ENCODE data around the gene SIRT7. TPM values are rescaled to one million over a fixed set of nuclear protein-coding genes. Genes with fewer than 3 reads are reported as not detected.

Gene SIRT7
- total and polyA plus RNA-seq, 4 experiments from 2014 or later: 31.5 to 91.9 (median 66.4) TPM

- Mint-ChIP-seq H3K4me3 (no peak overlapping the region), H3K27me3 (peaks cover 3% of the 10 kb centered on the region in 2 donors), H3K9me3 (no peaks in the 10 kb centered on the region), H3K27ac (no peak overlapping the region), H3K4me1 (peaks cover 0 to 20% (median 3%) of the 10 kb centered on the region in 4 donors), H3K36me3 (peaks cover 4 to 7% of the 10 kb centered on the region in 2 donors)
- ChIA-PET POLR2A (ENCODE audit: partially characterized antibody) (no interaction called here), CTCF (ENCODE audit: partially characterized antibody) (no interaction called here)
- H3K4me3 ChIP-seq (ENCODE audit: low read length in 2 of 2): no peak overlapping the region
- H3K27ac ChIP-seq (ENCODE audit: low read depth, low read length): no peak overlapping the region
- intact Hi-C loops (cut with micrococcal nuclease): no loop called here
- peaks cover 15% of the 10 kb centered on the region for H3K4me1 ChIP-seq (ENCODE audit: insufficient read depth, low read length)
- no peaks in the 10 kb centered on the region for H3K9me3 ChIP-seq (ENCODE audit: control insufficient read depth in 1 of 2, low read length in 2 of 2)
- H3K27me3 ChIP-seq (ENCODE audit: insufficient read depth, low read length): peaks cover 3% of the 10 kb centered on the region
- H3K36me3 ChIP-seq (ENCODE audit: insufficient read depth, low read length): peaks cover 17% of the 10 kb centered on the region
- DNase-seq: no peak
Observed at GRCh38 chr17:81905993-81906392, 12.0 kb downstream of the SIRT7 start.

GRCh38 chr17:81905424-81905875 is 12.5 kb downstream of the SIRT7 start:
- H3K27me3 Mint-ChIP-seq: peaks cover 6% of the 10 kb centered on the region in 2 donors
- no peak for DNase-seq
- intact Hi-C loops (cut with micrococcal nuclease): no loop called here
- H3K9me3 Mint-ChIP-seq: no peaks in the 10 kb centered on the region
- H3K36me3 Mint-ChIP-seq: peaks cover 7% of the 10 kb centered on the region in 2 donors
- peaks cover 4% of the 10 kb centered on the region for H3K27me3 ChIP-seq (ENCODE audit: insufficient read depth, low read length)
- no peak overlapping the region for H3K27ac Mint-ChIP-seq
- peaks cover 17% of the 10 kb centered on the region for H3K36me3 ChIP-seq (ENCODE audit: insufficient read depth, low read length)
- ChIA-PET CTCF (ENCODE audit: partially characterized antibody) (no interaction called here), POLR2A (ENCODE audit: partially characterized antibody) (no interaction called here)
- no peak overlapping the region for H3K27ac ChIP-seq (ENCODE audit: low read depth, low read length)
- H3K9me3 ChIP-seq (ENCODE audit: control insufficient read depth in 1 of 2, low read length in 2 of 2): no peaks in the 10 kb centered on the region
- no peak overlapping the region for H3K4me3 Mint-ChIP-seq
- peaks cover 13% of the 10 kb centered on the region for H3K4me1 ChIP-seq (ENCODE audit: insufficient read depth, low read length)
- H3K4me3 ChIP-seq (ENCODE audit: low read length in 2 of 2): no peak overlapping the region
- H3K4me1 Mint-ChIP-seq: peaks cover 2 to 22% (median 7%) of the 10 kb centered on the region in 4 donors

GRCh38 chr17:81904600-81905423 is 13.2 kb downstream of the SIRT7 start:
- Histone ChIP-seq H3K27me3 (ENCODE audit: insufficient read depth, low read length) (peaks cover 4% of the 10 kb centered on the region), H3K4me1 (ENCODE audit: insufficient read depth, low read length) (peaks cover 7% of the 10 kb centered on the region), H3K9me3 (ENCODE audit: control insufficient read depth in 1 of 2, low read length in 2 of 2) (no peaks in the 10 kb centered on the region), H3K27ac (ENCODE audit: low read depth, low read length) (no peak overlapping the region), H3K36me3 (ENCODE audit: insufficient read depth, low read length) (peaks cover 22% of the 10 kb centered on the region), H3K4me3 (ENCODE audit: low read length in 2 of 2) (no peak overlapping the region)
- Mint-ChIP-seq H3K36me3 (peaks cover 12 to 14% of the 10 kb centered on the region in 2 donors), H3K27ac (no peak overlapping the region), H3K27me3 (peaks cover 6% of the 10 kb centered on the region in 2 donors), H3K9me3 (no peaks in the 10 kb centered on the region), H3K4me3 (no peak overlapping the region), H3K4me1 (peaks cover 2 to 16% (median 7%) of the 10 kb centered on the region in 4 donors)
- CTCF ChIA-PET (ENCODE audit: partially characterized antibody): no interaction called here
- intact Hi-C loops (cut with micrococcal nuclease): no loop called here
- POLR2A ChIA-PET (ENCODE audit: partially characterized antibody): no interaction called here
- DNase-seq: no peak

GRCh38 chr17:81903896-81904599 is 13.9 kb downstream of the SIRT7 start:
- Mint-ChIP-seq H3K9me3 (no peaks in the 10 kb centered on the region), H3K27ac (no peak overlapping the region), H3K27me3 (peaks cover 6% of the 10 kb centered on the region in 2 donors), H3K4me3 (no peak overlapping the region), H3K36me3 (peaks cover 14 to 15% of the 10 kb centered on the region in 2 donors), H3K4me1 (peaks cover 2 to 10% (median 7%) of the 10 kb centered on the region in 4 donors)
- ChIA-PET CTCF (ENCODE audit: partially characterized antibody) (interaction anchor here (0.8 kb wide), 1 partner anchor 11 kb away, joined by 4 read pairs; no protein-coding TSS in a partner anchor), POLR2A (ENCODE audit: partially characterized antibody) (no interaction called here)
- H3K36me3 ChIP-seq (ENCODE audit: insufficient read depth, low read length): peaks cover 16% of the 10 kb centered on the region
- DNase-seq: peak in 1 of 5 donors; percentile 5
- intact Hi-C loops (cut with micrococcal nuclease): no loop called here
- H3K4me1 ChIP-seq (ENCODE audit: insufficient read depth, low read length): peaks cover 7% of the 10 kb centered on the region
- peaks cover 4% of the 10 kb centered on the region for H3K27me3 ChIP-seq (ENCODE audit: insufficient read depth, low read length)
- H3K9me3 ChIP-seq (ENCODE audit: control insufficient read depth in 1 of 2, low read length in 2 of 2): no peaks in the 10 kb centered on the region
- no peak overlapping the region for H3K27ac ChIP-seq (ENCODE audit: low read depth, low read length)
- no peak overlapping the region for H3K4me3 ChIP-seq (ENCODE audit: low read length in 2 of 2)

GRCh38 chr17:81903415-81903831 is 14.6 kb downstream of the SIRT7 start:
- Histone ChIP-seq H3K27me3 (ENCODE audit: insufficient read depth, low read length) (peaks cover 4% of the 10 kb centered on the region), H3K4me1 (ENCODE audit: insufficient read depth, low read length) (peaks cover 7% of the 10 kb centered on the region), H3K4me3 (ENCODE audit: low read length in 2 of 2) (no peak overlapping the region), H3K27ac (ENCODE audit: low read depth, low read length) (no peak overlapping the region), H3K36me3 (ENCODE audit: insufficient read depth, low read length) (peaks cover 16% of the 10 kb centered on the region), H3K9me3 (ENCODE audit: control insufficient read depth in 1 of 2, low read length in 2 of 2) (no peaks in the 10 kb centered on the region)
- ChIA-PET CTCF (ENCODE audit: partially characterized antibody) (interaction anchor here (0.8 kb wide), 1 partner anchor 11 kb away, joined by 4 read pairs; no protein-coding TSS in a partner anchor), POLR2A (ENCODE audit: partially characterized antibody) (no interaction called here)
- Mint-ChIP-seq H3K4me1 (peaks cover 2 to 10% (median 7%) of the 10 kb centered on the region in 4 donors), H3K27ac (no peak overlapping the region), H3K36me3 (peaks cover 14 to 15% of the 10 kb centered on the region in 2 donors), H3K4me3 (peak overlapping the region in 1 of 8 donors; percentile 15), H3K27me3 (peaks cover 6% of the 10 kb centered on the region in 2 donors), H3K9me3 (no peaks in the 10 kb centered on the region)
- DNase-seq: peak in 1 of 5 donors; percentile 18
- intact Hi-C loops (cut with micrococcal nuclease): no loop called here

GRCh38 chr17:81902653-81903414 is 15.1 kb downstream of the SIRT7 start:
- Mint-ChIP-seq H3K27me3 (peaks cover 6% of the 10 kb centered on the region in 2 donors), H3K4me1 (peaks cover 2 to 10% (median 7%) of the 10 kb centered on the region in 4 donors), H3K4me3 (no peak overlapping the region), H3K9me3 (no peaks in the 10 kb centered on the region), H3K36me3 (peaks cover 17 to 20% of the 10 kb centered on the region in 2 donors), H3K27ac (no peak overlapping the region)
- Histone ChIP-seq H3K4me1 (ENCODE audit: insufficient read depth, low read length) (peaks cover 7% of the 10 kb centered on the region), H3K36me3 (ENCODE audit: insufficient read depth, low read length) (peaks cover 22% of the 10 kb centered on the region), H3K9me3 (ENCODE audit: control insufficient read depth in 1 of 2, low read length in 2 of 2) (no peaks in the 10 kb centered on the region), H3K27ac (ENCODE audit: low read depth, low read length) (no peak overlapping the region), H3K27me3 (ENCODE audit: insufficient read depth, low read length) (peaks cover 4% of the 10 kb centered on the region), H3K4me3 (ENCODE audit: low read length in 2 of 2) (no peak overlapping the region)
- intact Hi-C loops (cut with micrococcal nuclease): no loop called here
- ChIA-PET POLR2A (ENCODE audit: partially characterized antibody) (no interaction called here), CTCF (ENCODE audit: partially characterized antibody) (no interaction called here)
- DNase-seq: peak in 1 of 5 donors; percentile 29
